Measurements from ENCODE around the gene ERBIN. TPM values are rescaled to one million over a fixed set of nuclear protein-coding genes. Genes with fewer than 3 reads are reported as not detected.
"Not testable (repeated sequence)": the region's sequence is repeated elsewhere in the genome, so short reads cannot be mapped to it uniquely, and the experiment has no call there.

The ERBIN gene
- total RNA-seq, 1 experiment from 2014 or later = 88.4 TPM

GRCh38 chr5:66063061-66063460 lies 136.7 kb downstream of the ERBIN start:
- DNase-seq (ENCODE audit: low read depth, low spot score); H3K27me3 ChIP-seq (ENCODE audit: control insufficient read depth, insufficient read depth, low read length); ATAC-seq; H3K4me3 ChIP-seq (ENCODE audit: low read depth in 2 of 2, low read length in 2 of 2); POLR2A ChIA-PET; H3K27ac ChIP-seq (ENCODE audit: low read length); intact Hi-C loops (cut with micrococcal nuclease; ENCODE audit: unreplicated experiment); H3K4me1 ChIP-seq (ENCODE audit: control insufficient read depth, insufficient read depth, low read length); H3K36me3 ChIP-seq (ENCODE audit: control insufficient read depth, insufficient read depth, low read length); in situ Hi-C loops (cut with HindIII; ENCODE audit: low pct_unique_long_range_greater_than_20kb, low sequenced_read_pairs); H3K9me3 ChIP-seq (ENCODE audit: control insufficient read depth, insufficient read depth, low read depth, low read length); CTCF ChIA-PET; BruUV-seq (replicated peaks): not testable (repeated sequence)

GRCh38 chr5:66066826-66067225 lies 140.5 kb downstream of the ERBIN start:
- TF ChIP-seq REST (IDR thresholded peaks at IDR 0.05; ENCODE audit: insufficient read depth in 1 of 2, low read depth in 2 of 2, low read length in 1 of 2) (no peak), CTCF (IDR thresholded peaks at IDR 0.05) (no peak), SIN3A (IDR thresholded peaks at IDR 0.05; ENCODE audit: borderline replicate concordance, insufficient read depth, low read depth, low read length) (no peak), TCF7L2 (IDR thresholded peaks at IDR 0.05; ENCODE audit: low read depth, low read length) (no peak), POLR2AphosphoS5 (IDR thresholded peaks at IDR 0.05; ENCODE audit: low read depth, low read length) (no peak)
- Histone ChIP-seq H3K27me3 (ENCODE audit: control insufficient read depth, insufficient read depth, low read length) (no peaks in the 10 kb centered on the region), H3K9me3 (ENCODE audit: control insufficient read depth, insufficient read depth, low read depth, low read length) (no peaks in the 10 kb centered on the region), H3K27ac (ENCODE audit: low read length) (no peak overlapping the region), H3K4me3 (ENCODE audit: low read depth in 2 of 2, low read length in 2 of 2) (no peak overlapping the region), H3K4me1 (ENCODE audit: control insufficient read depth, insufficient read depth, low read length) (no peaks in the 10 kb centered on the region), H3K36me3 (ENCODE audit: control insufficient read depth, insufficient read depth, low read length) (peaks cover 7% of the 10 kb centered on the region; the same call in 1 of the 2 replicates)
- intact Hi-C loops (cut with micrococcal nuclease; ENCODE audit: unreplicated experiment) = no loop called here
- DNase-seq (ENCODE audit: low read depth, low spot score) (no peak), ATAC-seq (no peak)
- BruUV-seq (replicated peaks) = no TSS peak
- POLR2A ChIA-PET = no interaction called here
- in situ Hi-C loops (cut with HindIII; ENCODE audit: low pct_unique_long_range_greater_than_20kb, low sequenced_read_pairs) = no loop called here
- CTCF ChIA-PET = no interaction called here

GRCh38 chr5:66072031-66072430 lies 145.7 kb downstream of the ERBIN start:
- in situ Hi-C loops (cut with HindIII; ENCODE audit: low pct_unique_long_range_greater_than_20kb, low sequenced_read_pairs) = no loop called here
- no peaks in the 10 kb centered on the region for H3K9me3 ChIP-seq (ENCODE audit: control insufficient read depth, insufficient read depth, low read depth, low read length)

More at GRCh38 chr5:66072031-66072430, 145.7 kb downstream of the ERBIN start:
- H3K27ac ChIP-seq (ENCODE audit: low read length) = no peak overlapping the region
- no peaks in the 10 kb centered on the region for H3K4me1 ChIP-seq (ENCODE audit: control insufficient read depth, insufficient read depth, low read length)
- ChIA-PET POLR2A (no interaction called here), CTCF (no interaction called here)
- peaks cover 26% of the 10 kb centered on the region for H3K36me3 ChIP-seq (ENCODE audit: control insufficient read depth, insufficient read depth, low read length)
- BruUV-seq (replicated peaks) = no TSS peak
- ATAC-seq = no peak
- no peak for DNase-seq (ENCODE audit: low read depth, low spot score)
- intact Hi-C loops (cut with micrococcal nuclease; ENCODE audit: unreplicated experiment) = no loop called here
- no peaks in the 10 kb centered on the region for H3K27me3 ChIP-seq (ENCODE audit: control insufficient read depth, insufficient read depth, low read length)
- no peak overlapping the region for H3K4me3 ChIP-seq (ENCODE audit: low read depth in 2 of 2, low read length in 2 of 2)
- no peak for TF ChIP-seq TCF7L2 (IDR thresholded peaks at IDR 0.05; ENCODE audit: low read depth, low read length)
